IMR-90 (cell line): ENCODE results near the gene EME2. TPM values are rescaled to one million over a fixed set of nuclear protein-coding genes. Genes with fewer than 3 reads are reported as not detected.

Experiments
- ATAC-seq: fragments of 200-7000 bp; cut with Tn5 transposase; 2 replicates; pipeline ENCODE4 v1.9.1; 2020; ENCODE audit warnings: low read depth, mild to moderate bottlenecking, moderate library complexity
- BruUV-seq: library from RNA; stranded (reverse); fragments of 400-500 nt; replicated peaks from 2 replicates; lab custom pipeline; 2021; lab: Mats Ljungman, UMichigan
- CTCF ChIA-PET: fragments of 300-600 bp; formaldehyde crosslinking; extraction: SDS; loops from one replicate; lab custom pipeline; 2021; ENCODE audit warnings: antibody characterized with exemption; lab: Yijun Ruan, JAX
- POLR2A ChIA-PET: fragments of 300-600 bp; sonication (Branson Sonifier 250); formaldehyde crosslinking; loops from one replicate; lab custom pipeline; 2022; ENCODE audit warnings: antibody characterized with exemption; ENCODE audit not compliant: unreplicated experiment; lab: Charles Lee
- DNase-seq: peaks from one replicate; pipeline ENCODE4 v3.0.0; 2013
- H2AFZ ChIP-seq: replicated peaks from 2 replicates; pipeline ENCODE3; 2013; ENCODE audit warnings: low read length, mild to moderate bottlenecking; ENCODE audit not compliant: poor library complexity
- H2AK5ac ChIP-seq: 2 replicates; pipeline ENCODE4 v1.6.1; 2013; ENCODE audit warnings: low read depth, low read length, inconsistent platforms
- H2AK9ac ChIP-seq: replicated peaks from 2 replicates; pipeline ENCODE3; 2013; ENCODE audit warnings: mild to moderate bottlenecking, low read depth, low read length, moderate library complexity; ENCODE audit not compliant: poor library complexity
- H2BK120ac ChIP-seq: 2 replicates; pipeline ENCODE4 v1.6.1; 2013; ENCODE audit warnings: low read depth, low read length, inconsistent platforms
- H2BK15ac ChIP-seq: 3 replicates; pipeline ENCODE4 v1.6.1; 2013; ENCODE audit warnings: low read depth, low read length, inconsistent platforms
- H2BK20ac ChIP-seq: 2 replicates; pipeline ENCODE4 v1.6.1; 2013; ENCODE audit warnings: low read depth, mild to moderate bottlenecking, inconsistent platforms, low read length, moderate library complexity
- H2BK5ac ChIP-seq: 2 replicates; pipeline ENCODE4 v1.6.1; 2013; ENCODE audit warnings: mild to moderate bottlenecking, low read depth, low read length, inconsistent platforms; ENCODE audit not compliant: poor library complexity, severe bottlenecking
- H3K14ac ChIP-seq: replicated peaks from 2 replicates; pipeline ENCODE4 v1.6.1; 2013; ENCODE audit warnings: low read depth, low read length, inconsistent platforms
- H3K18ac ChIP-seq: 2 replicates; pipeline ENCODE4 v1.6.1; 2013; ENCODE audit warnings: low read depth, low read length, control low read depth
- H3K23ac ChIP-seq: 2 replicates; pipeline ENCODE4 v1.6.1; 2013; ENCODE audit warnings: low read depth, low read length, inconsistent platforms
- H3K27ac ChIP-seq: 2 replicates; pipeline ENCODE4 v1.5.1; 2013; ENCODE audit warnings: mild to moderate bottlenecking, control low read depth, low read length; ENCODE audit not compliant: insufficient read depth
- H3K27me3 ChIP-seq: 2 replicates; pipeline ENCODE4 v1.6.1; 2013; ENCODE audit warnings: low read length; ENCODE audit not compliant: control insufficient read depth, insufficient read depth
- H3K36me3 ChIP-seq: 2 replicates; pipeline ENCODE4 v1.6.1; 2013; ENCODE audit warnings: low read length, mixed read lengths; ENCODE audit not compliant: control insufficient read depth, insufficient read depth
- H3K4ac ChIP-seq: 2 replicates; pipeline ENCODE4 v1.6.1; 2013; ENCODE audit warnings: low read depth, low read length, inconsistent platforms
- H3K4me1 ChIP-seq: 2 replicates; pipeline ENCODE4 v1.6.1; 2013; ENCODE audit warnings: low read length, mixed read lengths; ENCODE audit not compliant: control insufficient read depth, insufficient read depth
- H3K4me2 ChIP-seq: 2 replicates; pipeline ENCODE4 v1.6.1; 2013; ENCODE audit warnings: low read depth, mild to moderate bottlenecking, control low read depth, low read length, moderate library complexity
- H3K4me3 ChIP-seq: 2 replicates; pipeline ENCODE4 v1.5.1; 2013; ENCODE audit warnings: low read depth, mild to moderate bottlenecking, control low read depth, low read length, moderate library complexity; ENCODE audit not compliant: insufficient read depth
- H3K56ac ChIP-seq: 2 replicates; pipeline ENCODE4 v1.6.1; 2013; ENCODE audit warnings: low read length, inconsistent platforms; ENCODE audit not compliant: insufficient read depth; ENCODE audit errors: extremely low read depth
- H3K79me1 ChIP-seq, 2 experiments: 2 replicates each; pipeline ENCODE4 v1.6.1; 2013; ENCODE audit warnings: low read length in 2 of 2, inconsistent platforms in 1 of 2, low read depth in 1 of 2
- H3K9ac ChIP-seq: 2 replicates; pipeline ENCODE4 v1.6.1; 2013; ENCODE audit warnings: low read depth, low read length, control low read depth
- H3K9me1 ChIP-seq: 2 replicates; pipeline ENCODE4 v1.6.1; 2013; ENCODE audit warnings: low read length, inconsistent platforms; ENCODE audit not compliant: insufficient read depth
- H3K9me3 ChIP-seq: 2 replicates; pipeline ENCODE4 v1.6.1; 2013; ENCODE audit warnings: low read length; ENCODE audit not compliant: control insufficient read depth, insufficient read depth
- H4K20me1 ChIP-seq: 2 replicates; pipeline ENCODE4 v1.6.1; 2013; ENCODE audit warnings: low read length, inconsistent platforms; ENCODE audit not compliant: insufficient read depth
- H4K5ac ChIP-seq: 2 replicates; pipeline ENCODE4 v1.6.1; 2013; ENCODE audit warnings: mild to moderate bottlenecking, low read depth, low read length, control low read depth
- H4K8ac ChIP-seq, 2 experiments: 2 replicates each; pipeline ENCODE4 v1.6.1; 2013; ENCODE audit warnings: low read depth in 2 of 2, low read length in 2 of 2, control low read depth in 1 of 2, inconsistent platforms in 1 of 2
- H4K91ac ChIP-seq: 2 replicates; pipeline ENCODE4 v1.6.1; 2013; ENCODE audit warnings: low read depth, low read length, inconsistent platforms; ENCODE audit not compliant: insufficient read depth
- BHLHE40 ChIP-seq: fragments of 150-350 bp; IDR thresholded peaks from 2 replicates; pipeline ENCODE4 v1.6.1; 2016; ENCODE audit warnings: mild to moderate bottlenecking, low read depth, low read length
- CTCF ChIP-seq: conservative IDR thresholded peaks from 2 replicates; pipeline ENCODE4 v1.5.1; 2012; ENCODE audit warnings: mild to moderate bottlenecking, low read depth, low read length, improper control_type of control experiment
- ELK1 ChIP-seq: fragments of 150-350 bp; IDR thresholded peaks from 2 replicates; pipeline ENCODE4 v1.6.1; 2016; ENCODE audit warnings: low read depth, mild to moderate bottlenecking, low read length, moderate library complexity, borderline replicate concordance
- FOS ChIP-seq: fragments of 150-350 bp; IDR thresholded peaks from 2 replicates; pipeline ENCODE4 v1.6.1; 2016; ENCODE audit warnings: low read depth, low read length
- MAFK ChIP-seq: IDR thresholded peaks from 2 replicates; pipeline ENCODE4 v1.6.1; 2012; ENCODE audit warnings: low read depth, low read length, improper control_type of control experiment
- MAZ ChIP-seq: IDR thresholded peaks from 2 replicates; pipeline ENCODE4 v1.6.1; 2012; ENCODE audit warnings: low read depth, mild to moderate bottlenecking, low read length, improper control_type of control experiment, moderate library complexity, borderline replicate concordance
- MXI1 ChIP-seq: IDR thresholded peaks from 2 replicates; pipeline ENCODE4 v1.6.1; 2012; ENCODE audit warnings: low read depth, mild to moderate bottlenecking, low read length, moderate library complexity, borderline replicate concordance
- NFE2L2 ChIP-seq: fragments of 150-350 bp; IDR thresholded peaks from 2 replicates; pipeline ENCODE4 v1.6.1; 2016; ENCODE audit warnings: low read depth, mild to moderate bottlenecking, low read length
- POLR2A ChIP-seq: IDR thresholded peaks from 2 replicates; pipeline ENCODE4 v1.6.1; 2012; ENCODE audit warnings: mild to moderate bottlenecking, low read depth, low read length
- RAD21 ChIP-seq: IDR thresholded peaks from 2 replicates; pipeline ENCODE4 v1.6.1; 2012; ENCODE audit warnings: low read length, improper control_type of control experiment
- RCOR1 ChIP-seq: IDR thresholded peaks from 2 replicates; pipeline ENCODE4 v1.6.1; 2012; ENCODE audit warnings: mild to moderate bottlenecking, low read length, improper control_type of control experiment; ENCODE audit not compliant: insufficient replicate concordance
- SMC3 ChIP-seq: fragments of 150-350 bp; IDR thresholded peaks from 2 replicates; pipeline ENCODE4 v1.6.1; 2016; ENCODE audit warnings: low read depth, mild to moderate bottlenecking, antibody characterized with exemption, low read length, moderate library complexity
- USF2 ChIP-seq: fragments of 150-350 bp; IDR thresholded peaks from 2 replicates; pipeline ENCODE4 v1.6.1; 2017; ENCODE audit warnings: mild to moderate bottlenecking, antibody characterized with exemption, low read length, low read depth
- WGBS, 2 experiments: methylation state at CpG; one replicate each; pipeline versions ENCODE4 v1.1.5 to v1.1.7; 2013; ENCODE audit warnings: missing lambda C conversion rate in 2 of 2; ENCODE audit not compliant: insufficient read length in 1 of 2; ENCODE audit errors: extremely low coverage in 2 of 2; 5-methylcytosine and 5-hydroxymethylcytosine counted together
- dilution Hi-C: fragments of 300-500 bp; cut with HindIII; formaldehyde crosslinking; loops from one replicate; pipeline ENCODE4 v1.14.3; 2018; ENCODE audit warnings: low sequenced_read_pairs; ENCODE audit not compliant: unreplicated experiment
- in situ Hi-C: fragments of 300-500 bp; cut with MboI; formaldehyde crosslinking; loops from 3 replicates; pipeline ENCODE4 v1.14.3; 2019; ENCODE audit warnings: low sequenced_read_pairs, inconsistent platforms, mixed read lengths
- intact Hi-C: fragments of 100-400 bp; cut with micrococcal nuclease; formaldehyde crosslinking; loops from 2 replicates; pipeline ENCODE4 v1.10.0; 2022
- polyA plus RNA-seq, 3 experiments: library from polyadenylated mRNA; depleted of rRNA; stranded (reverse); fragments of >200 nt; gene quantifications; 2 replicates each; pipeline ENCODE4 v1.2.3, GENCODE V29; 2012; ENCODE audit warnings: low replicate concordance in 1 of 3
- total RNA-seq: library from RNA; depleted of rRNA; stranded (reverse); fragments of >200 nt; gene quantifications from 2 replicates; pipeline ENCODE4 v1.2.3, GENCODE V29; 2012

EME2 gene
- total and polyA plus RNA-seq, 2 of the 4 experiments (the other 2 are of a cell fraction): 1.3 to 9.6 TPM

GRCh38 chr16:1759511-1759910 is 13.1 kb upstream of the EME2 start:
- H3K23ac ChIP-seq: no peak overlapping the region
- no peak overlapping the region for H2BK5ac ChIP-seq
- no peak overlapping the region for H2AFZ ChIP-seq
- H3K18ac ChIP-seq: no peak overlapping the region
- dilution Hi-C loops (no loop called here), in situ Hi-C loops (no loop called here), intact Hi-C loops (no loop called here)
- no peaks in the 10 kb centered on the region for H3K9me3 ChIP-seq
- H3K56ac ChIP-seq: no peak overlapping the region
- H3K79me1 ChIP-seq: 0 out of 4 replicates have a peak, but pooled peaks cover 0 to 4% of the 10 kb centered on the region in 2 experiments
- no peak overlapping the region for H3K4ac ChIP-seq
- no peak for TF ChIP-seq USF2
- TF ChIP-seq FOS: no peak
- no peak for TF ChIP-seq RAD21
- TF ChIP-seq POLR2A: no peak
- TF ChIP-seq MAFK: no peak
- no peak for TF ChIP-seq SMC3
- TF ChIP-seq MXI1: no peak
- TF ChIP-seq BHLHE40: no peak
- TF ChIP-seq RCOR1: no peak
- TF ChIP-seq CTCF: no peak
- no peak for TF ChIP-seq ELK1
- no peak for TF ChIP-seq MAZ
- no peak for TF ChIP-seq NFE2L2
- H2BK20ac ChIP-seq: no peak overlapping the region
- H3K14ac ChIP-seq: no peak overlapping the region
- H2AK9ac ChIP-seq: no peak overlapping the region
- ChIA-PET POLR2A (no interaction called here), CTCF (no interaction called here)
- H4K20me1 ChIP-seq: no peaks in the 10 kb centered on the region
- H4K5ac ChIP-seq: no peak overlapping the region
- H3K4me1 ChIP-seq: no peaks in the 10 kb centered on the region
- H3K9me1 ChIP-seq: no peaks in the 10 kb centered on the region
- H3K27ac ChIP-seq: no peak overlapping the region
- no peak overlapping the region for H3K4me3 ChIP-seq
- no peak overlapping the region for H3K4me2 ChIP-seq
- no TSS peak for BruUV-seq
- H4K8ac ChIP-seq: no peak overlapping the region
- no peak overlapping the region for H2BK120ac ChIP-seq
- WGBS, 2 experiments: 97% methylated on average over 10 of the region's 21 CpGs; no CpG with 5 or more reads in 1 of the 2 experiments
- H3K9ac ChIP-seq: no peak overlapping the region
- H4K91ac ChIP-seq: no peak overlapping the region
- no peaks in the 10 kb centered on the region for H3K27me3 ChIP-seq
- ATAC-seq (no peak), DNase-seq (no peak)
- no peak overlapping the region for H2BK15ac ChIP-seq
- peaks cover 64% of the 10 kb centered on the region for H3K36me3 ChIP-seq
- H2AK5ac ChIP-seq: no peak overlapping the region
